ENCODE results near the gene NEK4. TPM values are rescaled to one million over a fixed set of nuclear protein-coding genes. Genes with fewer than 3 reads are reported as not detected.

NEK4 gene
- total and polyA plus RNA-seq, 2 of the 13 experiments (the other 11 are each of a cell fraction or from before 2014, with no cell fraction given), result 16.5 to 38.0 TPM

DNA sequence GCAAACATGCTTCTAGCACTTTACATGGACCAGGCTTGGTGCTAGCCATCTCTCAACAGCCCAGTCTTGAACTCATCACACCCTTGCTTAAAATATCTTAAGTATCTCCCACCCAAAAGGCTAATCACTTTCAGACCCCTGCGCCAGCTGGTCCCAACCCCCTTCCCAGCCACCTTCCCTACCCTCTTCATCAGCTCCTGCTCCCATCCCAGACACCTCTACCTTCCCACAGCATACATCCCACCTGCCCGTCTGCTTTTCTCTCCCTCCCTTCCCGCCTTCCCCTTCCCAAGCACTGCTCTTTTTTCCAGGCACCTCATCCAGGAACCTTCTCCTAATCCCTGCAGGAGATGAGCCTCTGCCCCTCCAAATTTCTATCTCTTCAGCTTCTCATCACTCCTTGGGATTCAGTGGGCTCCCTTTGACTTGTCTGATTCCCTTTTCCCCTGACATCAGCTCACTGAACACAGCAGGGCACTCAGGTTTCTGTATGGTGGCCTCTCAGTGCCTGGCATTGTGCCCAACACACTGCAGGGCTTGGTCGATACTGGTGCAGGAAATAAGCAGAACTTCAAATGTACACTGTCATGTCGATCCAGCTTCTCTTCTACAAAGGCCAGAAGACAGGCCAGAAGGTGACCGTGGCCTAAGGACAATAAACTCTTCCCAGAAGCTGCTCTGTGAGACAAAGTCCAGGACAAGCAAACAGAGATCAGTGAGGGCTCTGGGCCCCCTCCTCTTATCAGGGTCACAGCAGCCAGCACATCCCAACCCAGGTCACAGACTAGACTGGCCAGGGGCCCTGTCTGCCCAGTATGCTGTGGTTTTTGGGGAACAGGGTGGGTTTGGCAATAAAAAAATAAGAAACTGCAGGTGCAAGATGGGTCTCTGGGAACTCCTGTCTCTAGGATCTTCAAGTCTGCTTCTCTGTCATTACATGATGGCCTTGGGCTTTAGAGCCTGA is 4.4 kb upstream of the NEK4 start (continued):
- TF ChIP-seq SIX1 (CRISPR knock-in tag; IDR thresholded peaks at IDR 0.05; ENCODE audit: borderline replicate concordance) (peak; percentile 60), NR2F6 (IDR thresholded peaks at IDR 0.05) (peak; percentile 94), NR2F6 (CRISPR knock-in tag; IDR thresholded peaks at IDR 0.05) (peak; percentile 98), ISL2 (CRISPR knock-in tag; IDR thresholded peaks at IDR 0.05) (peak; percentile 82; the same call in 1 of the 2 replicates), CBX2 (IDR thresholded peaks at IDR 0.05; ENCODE audit: low read depth, low read length) (no peak), CBX2 (CRISPR knock-in tag; IDR thresholded peaks at IDR 0.05; ENCODE audit: low read depth) (no peak), HNRNPUL1 (IDR thresholded peaks at IDR 0.05; ENCODE audit: low read depth, low read length) (no peak), SPEN (CRISPR knock-in tag; IDR thresholded peaks at IDR 0.05; ENCODE audit: low read depth) (peak; percentile 66; the same call in 1 of the 2 replicates), ZEB1 (IDR thresholded peaks at IDR 0.05; ENCODE audit: insufficient replicate concordance, low read depth) (peak; percentile 20), KAT7 (CRISPR knock-in tag; IDR thresholded peaks at IDR 0.05; ENCODE audit: borderline replicate concordance) (no peak), ZNF556 (CRISPR knock-in tag; IDR thresholded peaks at IDR 0.05; ENCODE audit: borderline replicate concordance) (no peak; the same call in 1 of the 2 replicates), FOSL2 (CRISPR knock-in tag; IDR thresholded peaks at IDR 0.05) (peak; percentile 63), ZNF17 (CRISPR knock-in tag; IDR thresholded peaks at IDR 0.05) (no peak), ZSCAN29 (CRISPR knock-in tag; conservative IDR thresholded peaks at IDR 0.05) (peak; percentile 93), ZC3H13 (CRISPR knock-in tag; IDR thresholded peaks at IDR 0.05) (no peak), TOPORS (CRISPR knock-in tag; IDR thresholded peaks at IDR 0.05) (peak; percentile 81; the same call in 1 of the 2 replicates), ZNF280B (CRISPR knock-in tag; IDR thresholded peaks at IDR 0.05; ENCODE audit: borderline replicate concordance) (no peak), ESRRA (CRISPR knock-in tag; IDR thresholded peaks at IDR 0.05; ENCODE audit: low read depth) (peak; percentile 99), NCOA5 (CRISPR knock-in tag; IDR thresholded peaks at IDR 0.05) (no peak), REPIN1 (CRISPR knock-in tag; IDR thresholded peaks at IDR 0.05; ENCODE audit: borderline replicate concordance, low read depth) (peak; percentile 82; the same call in 1 of the 2 replicates), ZNF879 (CRISPR knock-in tag; IDR thresholded peaks at IDR 0.05) (no peak), NFKBIZ (CRISPR knock-in tag; IDR thresholded peaks at IDR 0.05) (0 out of 2 replicates have a peak, but pooled peaks have one; percentile 61), HCFC1 (IDR thresholded peaks at IDR 0.05; ENCODE audit: low read depth, low read length) (no peak), KAT8 (CRISPR knock-in tag; IDR thresholded peaks at IDR 0.05) (peak; percentile 67; the same call in 1 of the 2 replicates)
- TF ChIP-seq, protein P1, sequence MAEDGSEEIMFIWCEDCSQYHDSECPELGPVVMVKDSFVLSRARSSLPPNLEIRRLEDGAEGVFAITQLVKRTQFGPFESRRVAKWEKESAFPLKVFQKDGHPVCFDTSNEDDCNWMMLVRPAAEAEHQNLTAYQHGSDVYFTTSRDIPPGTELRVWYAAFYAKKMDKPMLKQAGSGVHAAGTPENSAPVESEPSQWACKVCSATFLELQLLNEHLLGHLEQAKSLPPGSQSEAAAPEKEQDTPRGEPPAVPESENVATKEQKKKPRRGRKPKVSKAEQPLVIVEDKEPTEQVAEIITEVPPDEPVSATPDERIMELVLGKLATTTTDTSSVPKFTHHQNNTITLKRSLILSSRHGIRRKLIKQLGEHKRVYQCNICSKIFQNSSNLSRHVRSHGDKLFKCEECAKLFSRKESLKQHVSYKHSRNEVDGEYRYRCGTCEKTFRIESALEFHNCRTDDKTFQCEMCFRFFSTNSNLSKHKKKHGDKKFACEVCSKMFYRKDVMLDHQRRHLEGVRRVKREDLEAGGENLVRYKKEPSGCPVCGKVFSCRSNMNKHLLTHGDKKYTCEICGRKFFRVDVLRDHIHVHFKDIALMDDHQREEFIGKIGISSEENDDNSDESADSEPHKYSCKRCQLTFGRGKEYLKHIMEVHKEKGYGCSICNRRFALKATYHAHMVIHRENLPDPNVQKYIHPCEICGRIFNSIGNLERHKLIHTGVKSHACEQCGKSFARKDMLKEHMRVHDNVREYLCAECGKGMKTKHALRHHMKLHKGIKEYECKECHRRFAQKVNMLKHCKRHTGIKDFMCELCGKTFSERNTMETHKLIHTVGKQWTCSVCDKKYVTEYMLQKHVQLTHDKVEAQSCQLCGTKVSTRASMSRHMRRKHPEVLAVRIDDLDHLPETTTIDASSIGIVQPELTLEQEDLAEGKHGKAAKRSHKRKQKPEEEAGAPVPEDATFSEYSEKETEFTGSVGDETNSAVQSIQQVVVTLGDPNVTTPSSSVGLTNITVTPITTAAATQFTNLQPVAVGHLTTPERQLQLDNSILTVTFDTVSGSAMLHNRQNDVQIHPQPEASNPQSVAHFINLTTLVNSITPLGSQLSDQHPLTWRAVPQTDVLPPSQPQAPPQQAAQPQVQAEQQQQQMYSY (CRISPR knock-in tag; IDR thresholded peaks at IDR 0.05), result no peak

Data from HepG2 (cell line).